Type B pancreatic cell (in vitro differentiated cells): ENCODE measurements around the gene PRKACG. TPM values are rescaled to one million over a fixed set of nuclear protein-coding genes. Genes with fewer than 3 reads are reported as not detected.

Source experiments
- DNase-seq: peaks from one replicate; pipeline ENCODE4 v3.0.0; 2021; ENCODE audit warnings: mixed read lengths; ENCODE audit not compliant: unreplicated experiment; ENCODE audit errors: extremely low spot score
- H3K27ac Mint-ChIP-seq: 2 replicates; pipeline ENCODE4 v1.8.0; 2021; ENCODE audit warnings: mild to moderate bottlenecking, mixed read lengths
- H3K27me3 Mint-ChIP-seq: 2 replicates; pipeline ENCODE4 v1.8.0; 2021; ENCODE audit warnings: mixed read lengths
- H3K36me3 Mint-ChIP-seq: 2 replicates; pipeline ENCODE4 v1.8.0; 2021; ENCODE audit warnings: mixed read lengths
- H3K4me1 Mint-ChIP-seq: one replicate; pipeline ENCODE4 v1.8.0; 2021; ENCODE audit warnings: mixed read lengths; ENCODE audit not compliant: unreplicated experiment
- H3K4me3 Mint-ChIP-seq: 2 replicates; pipeline ENCODE4 v1.8.0; 2021; ENCODE audit warnings: mild to moderate bottlenecking, mixed read lengths
- H3K9me3 Mint-ChIP-seq: 2 replicates; pipeline ENCODE4 v1.8.0; 2021; ENCODE audit warnings: mixed read lengths
- CTCF ChIP-seq: fragments of 200-600 bp; sonication (generic); conservative IDR thresholded peaks from 2 replicates; pipeline ENCODE4 v1.5.0; 2021; ENCODE audit warnings: antibody characterized with exemption, mild to moderate bottlenecking
- total RNA-seq: library from RNA; stranded (reverse); gene quantifications from 2 replicates; pipeline ENCODE4 v1.2.1, GENCODE V29; 2021; ENCODE audit warnings: low replicate concordance

The PRKACG gene
- total RNA-seq, 1 donor from 2014 or later = not detected

- Mint-ChIP-seq H3K27me3 (no peaks in the 10 kb centered on the region), H3K36me3 (no peaks in the 10 kb centered on the region), H3K27ac (no peak overlapping the region), H3K4me3 (no peak overlapping the region), H3K9me3 (no peaks in the 10 kb centered on the region), H3K4me1 (peaks cover 12% of the 10 kb centered on the region)
- DNase-seq = no peak
- no peak for TF ChIP-seq CTCF
Measured at GRCh38 chr9:68966496-68966944, 47.4 kb downstream of the PRKACG start.

DNA sequence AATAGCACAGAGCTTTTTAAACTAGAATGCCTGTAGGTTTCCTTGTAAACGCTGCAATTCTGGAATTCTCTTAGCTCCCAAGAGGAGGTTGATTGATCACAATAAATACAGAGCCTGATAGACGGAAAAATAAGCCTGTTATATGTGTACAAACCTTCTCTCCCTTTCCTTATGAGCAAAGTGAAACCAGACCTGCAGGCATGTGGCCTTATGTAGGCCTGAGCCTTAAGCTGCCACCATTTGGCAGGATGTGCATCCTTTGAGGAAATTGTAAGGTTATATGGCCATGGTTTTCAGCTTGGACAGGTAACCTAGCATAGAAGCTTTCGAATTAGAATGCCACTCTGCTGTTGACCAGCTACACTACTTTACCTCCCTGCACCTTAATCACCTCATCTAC lies 49.1 kb downstream of the PRKACG start:
- Mint-ChIP-seq H3K27me3 (no peaks in the 10 kb centered on the region), H3K36me3 (no peaks in the 10 kb centered on the region), H3K9me3 (peaks cover 9% of the 10 kb centered on the region), H3K4me3 (no peak overlapping the region), H3K27ac (no peak overlapping the region), H3K4me1 (peaks cover 12% of the 10 kb centered on the region)
- no peak for TF ChIP-seq CTCF
- no peak for DNase-seq

DNA sequence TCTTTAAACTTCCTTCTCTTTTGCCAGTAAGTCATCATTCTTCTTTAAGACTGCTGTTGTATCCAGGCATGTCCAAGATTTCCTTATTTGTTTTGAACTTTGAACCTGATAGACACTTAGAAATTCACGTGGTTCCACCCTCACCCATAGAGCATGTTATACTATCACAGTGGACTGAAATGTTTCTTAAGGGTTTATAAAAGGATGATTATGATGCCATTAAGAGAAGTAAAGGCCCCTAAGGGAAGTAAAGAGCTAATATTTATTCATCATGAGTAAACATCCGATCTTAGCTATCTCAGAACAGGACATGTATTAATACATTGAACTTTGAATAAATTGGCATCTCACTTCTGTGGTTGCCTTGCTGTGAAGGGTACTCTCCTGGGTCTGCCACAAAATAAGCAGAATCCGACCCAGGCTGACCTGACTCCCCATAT lies 49.8 kb downstream of the PRKACG start:
- Mint-ChIP-seq H3K27me3 (no peaks in the 10 kb centered on the region), H3K27ac (no peak overlapping the region), H3K36me3 (no peaks in the 10 kb centered on the region), H3K9me3 (peaks cover 9% of the 10 kb centered on the region), H3K4me1 (peaks cover 9% of the 10 kb centered on the region), H3K4me3 (no peak overlapping the region)
- DNase-seq = no peak
- no peak for TF ChIP-seq CTCF

DNA sequence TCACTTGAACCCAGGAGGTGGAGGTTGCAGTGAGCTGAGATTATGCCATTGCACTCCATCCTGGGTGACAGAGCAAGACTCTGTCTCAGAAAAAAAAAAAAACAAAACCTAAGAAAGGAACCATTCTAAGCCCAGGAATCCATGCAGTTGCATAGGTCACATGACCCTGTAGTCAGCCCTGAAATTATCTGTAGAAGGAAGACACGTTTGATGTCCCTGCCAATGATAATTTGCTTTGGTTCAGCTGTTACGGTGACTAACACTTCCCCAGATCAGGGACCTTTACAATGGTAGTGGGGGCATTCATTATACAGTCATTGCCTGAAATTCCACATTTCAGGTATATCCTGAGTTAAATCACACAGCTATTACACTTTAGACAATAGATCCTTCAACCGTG lies 50.5 kb downstream of the PRKACG start:
- TF ChIP-seq CTCF = no peak
- Mint-ChIP-seq H3K27ac (no peak overlapping the region), H3K9me3 (peaks cover 9% of the 10 kb centered on the region), H3K4me3 (no peak overlapping the region), H3K4me1 (peaks cover 9% of the 10 kb centered on the region), H3K27me3 (no peaks in the 10 kb centered on the region), H3K36me3 (no peaks in the 10 kb centered on the region)
- DNase-seq = no peak

Other genes starting within 250 kb of the PRKACG start
- 17.7 and 22.0 TPM in 2 replicates for gene FXN, start 21.6 kb upstream of the PRKACG start, total RNA-seq
- 85.2 and 187 TPM in 2 replicates for gene TJP2, start 160.2 kb upstream of the PRKACG start, total RNA-seq